A673 (cell line): ENCODE results near the gene DNAI2. TPM values are rescaled to one million over a fixed set of nuclear protein-coding genes. Genes with fewer than 3 reads are reported as not detected.

Experiments used
- BruUV-seq: library from RNA; stranded (reverse); fragments of 400-500 nt; replicated peaks from 2 replicates; lab custom pipeline; 2021; lab: Mats Ljungman, UMichigan
- CTCF ChIA-PET: fragments of 300-600 bp; sonication (Branson Sonifier 250); formaldehyde crosslinking; loops from one replicate; lab custom pipeline; 2022; ENCODE audit warnings: antibody characterized with exemption; lab: Charles Lee
- POLR2A ChIA-PET: fragments of 300-600 bp; sonication (Branson Sonifier 250); formaldehyde crosslinking; loops from one replicate; lab custom pipeline; 2022; ENCODE audit warnings: antibody characterized with exemption; ENCODE audit not compliant: low non-redundant PET; lab: Charles Lee
- DNase-seq: peaks from one replicate; pipeline ENCODE4 v3.0.0-alpha.2; 2015; ENCODE audit warnings: low spot score
- H3K27ac ChIP-seq: fragments of 200-600 bp; sonication (generic); 2 replicates; pipeline ENCODE4 v1.5.1; 2016; ENCODE audit warnings: mixed run types, low read depth, mild to moderate bottlenecking, mixed read lengths, antibody characterized with exemption, low read length; ENCODE audit not compliant: poor library complexity, severe bottlenecking
- H3K27me3 ChIP-seq: fragments of 200-600 bp; sonication (generic); replicated peaks from 2 replicates; pipeline ENCODE4 v1.6.1; 2017; ENCODE audit warnings: mixed run types, low read depth, mild to moderate bottlenecking, mixed read lengths, antibody characterized with exemption, low read length; ENCODE audit not compliant: insufficient read depth, poor library complexity
- H3K36me3 ChIP-seq: fragments of 200-600 bp; sonication (generic); 2 replicates; pipeline ENCODE4 v1.6.1; 2016; ENCODE audit warnings: mixed run types, mild to moderate bottlenecking, mixed read lengths, antibody characterized with exemption, low read length; ENCODE audit not compliant: insufficient read depth, poor library complexity, severe bottlenecking
- H3K4me1 ChIP-seq: fragments of 200-600 bp; sonication (generic); 2 replicates; pipeline ENCODE4 v1.6.1; 2017; ENCODE audit warnings: mixed run types, mild to moderate bottlenecking, mixed read lengths, antibody characterized with exemption, low read length; ENCODE audit not compliant: insufficient read depth, poor library complexity, severe bottlenecking
- H3K4me3 ChIP-seq: fragments of 200-600 bp; sonication (generic); 2 replicates; pipeline ENCODE4 v1.5.1; 2016; ENCODE audit warnings: low read depth, mixed run types, mild to moderate bottlenecking, mixed read lengths, low read length; ENCODE audit not compliant: poor library complexity, severe bottlenecking
- H3K9me3 ChIP-seq: fragments of 200-600 bp; sonication (generic); 2 replicates; pipeline ENCODE4 v1.6.1; 2016; ENCODE audit warnings: mixed run types, low read depth, mild to moderate bottlenecking, mixed read lengths, antibody characterized with exemption, low read length; ENCODE audit not compliant: poor library complexity, severe bottlenecking
- CTCF ChIP-seq: fragments of 300-800, 200-600 bp; sonication (generic); conservative IDR thresholded peaks from 2 replicates; pipeline ENCODE4 v1.5.1; 2017; ENCODE audit warnings: low read depth, mild to moderate bottlenecking, antibody characterized with exemption, low read length, moderate library complexity, mixed read lengths
- EZH2 ChIP-seq: fragments of 200-600 bp; sonication (generic); IDR thresholded peaks from 2 replicates; pipeline ENCODE4 v1.6.1; 2017; ENCODE audit warnings: borderline replicate concordance, low read depth, mild to moderate bottlenecking, mixed read lengths, antibody characterized with exemption, low read length; ENCODE audit not compliant: poor library complexity, severe bottlenecking
- intact Hi-C: fragments of 100-400 bp; cut with micrococcal nuclease; formaldehyde crosslinking; loops from one replicate; pipeline ENCODE4 v1.10.0; 2022; ENCODE audit not compliant: unreplicated experiment
- total RNA-seq: library from RNA; stranded (reverse); gene quantifications from 2 replicates; pipeline ENCODE4 v1.2.3, GENCODE V29; 2021

DNAI2 gene
- total RNA-seq, 1 experiment from 2014 or later = not detected

- POLR2A ChIA-PET = no interaction called here
- BruUV-seq = no TSS peak
- DNase-seq = no peak
- no peak overlapping the region for H3K4me3 ChIP-seq
- CTCF ChIA-PET = no interaction called here
- H3K27ac ChIP-seq = no peak overlapping the region
- no peaks in the 10 kb centered on the region for H3K9me3 ChIP-seq
- no peaks in the 10 kb centered on the region for H3K36me3 ChIP-seq
- intact Hi-C loops = no loop called here
- no peak for TF ChIP-seq EZH2
- TF ChIP-seq CTCF = no peak
- H3K4me1 ChIP-seq = no peaks in the 10 kb centered on the region
- H3K27me3 ChIP-seq = no peaks in the 10 kb centered on the region
Observed at GRCh38 chr17:74290340-74290739, 16.3 kb downstream of the DNAI2 start.

- no peaks in the 10 kb centered on the region for H3K9me3 ChIP-seq
- ChIA-PET POLR2A (no interaction called here), CTCF (interaction anchor here (0.6 kb wide), 1 partner anchor 74 kb away, joined by 3 read pairs; no protein-coding TSS in a partner anchor)
- no peaks in the 10 kb centered on the region for H3K4me1 ChIP-seq
- no peak overlapping the region for H3K4me3 ChIP-seq
- no peak for DNase-seq
- no TSS peak for BruUV-seq
- no peak overlapping the region for H3K27ac ChIP-seq
- H3K27me3 ChIP-seq = no peaks in the 10 kb centered on the region
- intact Hi-C loops = no loop called here
- no peak for TF ChIP-seq CTCF
- H3K36me3 ChIP-seq = no peaks in the 10 kb centered on the region
Observed at GRCh38 chr17:74292495-74292894, 18.5 kb downstream of the DNAI2 start.

GRCh38 chr17:74295625-74296547, 21.9 kb downstream of the DNAI2 start:
- intact Hi-C loops = loop anchor here (5.0 kb wide), 1 partner anchor 84 kb away; the partner anchor contains the start of gene TTYH2
- Histone ChIP-seq H3K4me1 (no peaks in the 10 kb centered on the region), H3K36me3 (no peaks in the 10 kb centered on the region), H3K4me3 (no peak overlapping the region), H3K9me3 (no peaks in the 10 kb centered on the region), H3K27me3 (no peaks in the 10 kb centered on the region), H3K27ac (no peak overlapping the region)
- no peak for DNase-seq
- TF ChIP-seq CTCF (no peak), EZH2 (no peak)
- BruUV-seq = no TSS peak
- POLR2A ChIA-PET = no interaction called here
- CTCF ChIA-PET = interaction anchor here (0.7 kb wide), 1 partner anchor 36 kb away, joined by 6 read pairs; no protein-coding TSS in a partner anchor
